Measurements from ENCODE around the gene PIP4P1.
"Not testable (repeated sequence)": the region's sequence is repeated elsewhere in the genome, so short reads cannot be mapped to it uniquely, and the experiment has no call there.

PIP4P1 gene

DNA sequence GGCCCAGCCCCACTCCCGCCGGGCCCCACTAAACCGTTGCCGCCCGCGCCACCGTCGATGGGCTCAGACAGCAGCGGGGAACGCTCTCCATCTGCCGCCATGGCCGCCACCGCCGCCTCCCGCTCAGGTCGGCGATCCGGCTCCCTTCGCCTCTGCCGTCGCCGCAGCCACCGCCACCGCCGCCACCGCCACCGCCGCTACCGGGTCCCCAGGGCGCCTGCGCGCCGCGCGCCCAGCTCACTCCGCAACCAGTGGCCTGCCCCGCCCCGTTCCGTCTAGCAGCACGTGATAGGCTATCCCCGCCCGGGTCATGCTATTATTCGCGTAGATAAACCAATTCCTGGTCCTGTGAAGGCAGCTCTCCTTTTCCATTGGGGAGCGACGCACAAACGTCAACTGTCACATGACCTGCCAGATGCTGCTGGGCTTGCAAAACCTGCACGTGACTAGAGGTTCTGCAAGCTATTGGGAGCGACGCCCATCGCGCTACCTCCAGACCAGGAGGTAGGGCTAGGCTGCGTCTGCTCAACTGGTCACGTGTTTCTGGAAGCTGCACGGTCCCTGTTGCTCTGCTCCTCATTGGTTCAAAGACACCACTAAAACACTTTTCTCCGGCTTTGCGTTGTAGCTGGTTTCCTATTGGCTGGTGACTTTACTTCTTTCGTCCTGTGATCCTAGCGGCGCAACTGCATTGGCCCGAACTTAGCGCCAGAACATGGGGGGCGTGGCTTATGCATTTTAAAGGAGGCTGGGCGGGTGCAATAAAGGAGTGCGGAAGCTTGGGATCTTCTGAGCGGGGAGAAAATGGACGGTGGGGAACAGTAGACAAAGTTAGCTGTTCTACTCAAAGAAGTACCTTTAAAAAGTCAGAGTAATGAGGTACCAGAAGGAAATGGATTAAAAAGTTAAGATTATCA is at the start of gene PIP4P1:
Gene PIP4P1 (minus strand): TSS at position 210 of the 917 bp plus-strand sequence. CDS start 109 bp downstream, at position 101.
- peak; percentile 96 for DNase-seq (ENCODE audit: low spot score)

GRCh38 chr14:20508367-20508766 is 47.1 kb upstream of the PIP4P1 start:
- no peak for DNase-seq (ENCODE audit: low spot score)

DNA sequence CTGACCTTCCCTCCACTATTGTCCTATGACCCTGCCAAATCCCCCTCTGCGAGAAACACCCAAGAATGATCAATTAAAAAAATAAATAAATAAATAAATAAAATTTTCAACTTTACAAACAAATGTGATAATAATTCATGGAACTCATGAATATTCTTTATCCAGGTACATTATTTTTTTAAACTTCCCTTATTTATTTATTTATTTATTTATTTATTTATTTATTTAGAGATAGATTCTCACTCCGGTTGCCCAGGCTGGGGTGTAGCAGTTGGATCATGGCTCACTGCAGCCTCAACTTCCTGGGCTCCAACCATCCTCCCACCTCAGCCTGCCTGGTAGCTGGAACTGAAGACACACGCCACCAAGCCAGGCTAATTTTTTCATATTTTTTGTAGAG is 46.3 kb upstream of the PIP4P1 start:
- DNase-seq (ENCODE audit: low spot score), result not testable (repeated sequence)

DNA sequence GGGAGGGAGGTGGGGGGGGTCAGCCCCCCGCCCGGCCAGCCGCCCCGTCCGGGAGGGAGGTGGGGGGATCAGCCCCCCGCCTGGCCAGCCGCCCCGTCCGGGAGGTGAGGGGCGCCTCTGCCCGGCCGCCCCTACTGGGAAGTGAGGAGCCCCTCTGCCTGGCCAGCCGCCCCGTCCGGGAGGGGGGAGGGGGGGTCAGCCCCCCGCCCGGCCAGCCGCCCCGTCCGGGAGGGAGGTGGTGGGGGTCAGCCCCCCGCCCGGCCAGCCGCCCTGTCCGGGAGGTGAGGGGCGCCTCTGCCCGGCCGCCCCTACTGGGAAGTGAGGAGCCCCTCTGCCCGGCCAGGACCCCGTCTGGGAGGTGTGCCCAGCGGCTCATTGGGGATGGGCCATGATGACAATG is 45.5 kb upstream of the PIP4P1 start:
- DNase-seq (ENCODE audit: low spot score), result not testable (repeated sequence)

- DNase-seq (ENCODE audit: low spot score), result not testable (repeated sequence)
These were observed 45.0 kb upstream of the PIP4P1 start for GRCh38 chr14:20506276-20506675.

GRCh38 chr14:20503898-20504297 is 42.7 kb upstream of the PIP4P1 start:
- no peak for DNase-seq (ENCODE audit: low spot score)

GRCh38 chr14:20501346-20501745 is 40.1 kb upstream of the PIP4P1 start:
- no peak for DNase-seq (ENCODE audit: low spot score)

DNA sequence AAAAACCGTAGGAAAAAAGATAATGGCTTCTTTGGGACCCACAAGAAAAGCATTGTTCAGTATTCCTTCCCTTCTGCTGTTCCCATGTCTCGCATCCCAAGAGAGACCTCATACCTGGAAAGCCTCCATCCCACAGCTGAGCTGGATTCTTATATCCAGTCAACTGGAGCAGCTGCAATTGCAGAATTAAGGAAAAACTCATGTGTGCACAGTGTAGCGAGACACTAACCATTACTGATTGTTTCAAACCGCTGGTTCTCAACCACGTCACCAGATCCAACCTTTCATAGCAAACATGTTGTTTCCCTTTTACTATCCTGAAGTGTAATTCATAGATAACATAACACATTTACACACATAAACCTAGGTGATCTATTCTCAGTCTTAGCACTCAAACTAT is 38.6 kb upstream of the PIP4P1 start:
- no peak for DNase-seq (ENCODE audit: low spot score)

- DNase-seq (ENCODE audit: low spot score), result no peak
These were observed 37.9 kb upstream of the PIP4P1 start for GRCh38 chr14:20499108-20499507.

GRCh38 chr14:20498622-20499021 is 37.4 kb upstream of the PIP4P1 start:
- no peak for DNase-seq (ENCODE audit: low spot score)

- peak; percentile 32 for DNase-seq (ENCODE audit: low spot score)
These were observed 33.9 kb upstream of the PIP4P1 start for GRCh38 chr14:20494935-20495766.

DNA sequence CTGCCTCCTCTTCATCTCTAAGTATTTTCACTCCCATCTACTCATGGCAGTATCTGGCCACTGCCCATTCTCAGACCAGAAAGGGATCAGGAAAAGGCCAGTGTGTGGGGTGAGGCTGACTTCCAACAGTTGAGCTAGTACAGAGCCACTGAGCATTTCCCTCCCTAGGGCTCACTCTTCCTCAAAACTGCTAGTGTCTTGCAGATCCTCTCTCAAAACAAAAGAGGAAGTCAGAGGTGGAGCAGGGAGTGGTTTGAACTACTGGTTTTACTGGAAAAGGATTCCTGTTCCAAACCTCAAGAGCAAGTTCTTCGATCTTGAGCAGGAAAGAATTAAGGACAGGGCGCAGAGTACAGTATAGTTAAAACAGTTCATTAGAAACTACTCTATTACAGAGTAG is 32.4 kb upstream of the PIP4P1 start:
- DNase-seq (ENCODE audit: low spot score), result no peak

DNA sequence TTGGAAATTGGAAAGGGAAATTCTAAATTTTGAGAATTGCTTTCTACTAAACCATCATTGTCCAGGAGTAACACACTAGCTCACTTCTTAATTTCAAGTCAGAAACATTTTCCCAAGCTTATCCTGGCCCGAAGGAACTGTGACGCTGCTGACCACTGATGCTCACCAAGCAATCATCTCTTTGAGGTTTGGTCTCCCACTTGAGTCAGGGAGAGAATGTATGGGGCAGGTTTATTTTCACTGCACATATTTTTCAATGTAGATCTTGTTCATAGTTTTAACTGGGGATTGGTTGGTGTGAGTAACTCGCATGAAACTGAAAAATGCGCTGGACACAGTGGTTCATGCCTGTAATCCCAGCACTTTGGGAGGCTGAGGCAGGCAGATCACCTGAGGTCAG is 31.3 kb upstream of the PIP4P1 start:
- DNase-seq (ENCODE audit: low spot score), result no peak

GRCh38 chr14:20490563-20490962 is 29.3 kb upstream of the PIP4P1 start:
- no peak for DNase-seq (ENCODE audit: low spot score)

- no peak for DNase-seq (ENCODE audit: low spot score)
These were observed 28.1 kb upstream of the PIP4P1 start for GRCh38 chr14:20489093-20489994.

GRCh38 chr14:20487396-20487725 is 26.1 kb upstream of the PIP4P1 start:
- DNase-seq (ENCODE audit: low spot score), result no peak

GRCh38 chr14:20486684-20487395 is 25.6 kb upstream of the PIP4P1 start:
- DNase-seq (ENCODE audit: low spot score), result no peak

GRCh38 chr14:20485900-20486299 is 24.7 kb upstream of the PIP4P1 start:
- no peak for DNase-seq (ENCODE audit: low spot score)

- no peak for DNase-seq (ENCODE audit: low spot score)
These were observed 21.1 kb upstream of the PIP4P1 start for GRCh38 chr14:20482382-20482781.

DNA sequence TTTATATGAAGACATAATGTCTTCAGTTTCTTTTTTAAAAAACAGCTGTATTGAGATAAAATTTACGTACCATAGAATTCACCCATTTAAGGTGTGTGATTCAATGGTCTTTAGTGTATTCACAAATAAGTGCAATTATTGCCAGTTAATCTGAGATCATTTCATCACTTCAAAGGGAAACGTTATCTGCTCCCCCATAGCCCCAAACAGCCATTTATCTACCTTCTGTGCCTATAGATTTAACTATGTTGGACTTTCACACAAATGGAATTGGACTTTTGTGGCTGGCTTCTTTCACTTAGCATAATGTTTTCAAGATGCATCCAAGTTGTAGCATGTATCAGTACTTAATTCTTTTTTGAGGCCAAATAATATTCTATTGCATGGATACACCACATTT is 17.7 kb upstream of the PIP4P1 start:
- no peak for DNase-seq (ENCODE audit: low spot score)

DNA sequence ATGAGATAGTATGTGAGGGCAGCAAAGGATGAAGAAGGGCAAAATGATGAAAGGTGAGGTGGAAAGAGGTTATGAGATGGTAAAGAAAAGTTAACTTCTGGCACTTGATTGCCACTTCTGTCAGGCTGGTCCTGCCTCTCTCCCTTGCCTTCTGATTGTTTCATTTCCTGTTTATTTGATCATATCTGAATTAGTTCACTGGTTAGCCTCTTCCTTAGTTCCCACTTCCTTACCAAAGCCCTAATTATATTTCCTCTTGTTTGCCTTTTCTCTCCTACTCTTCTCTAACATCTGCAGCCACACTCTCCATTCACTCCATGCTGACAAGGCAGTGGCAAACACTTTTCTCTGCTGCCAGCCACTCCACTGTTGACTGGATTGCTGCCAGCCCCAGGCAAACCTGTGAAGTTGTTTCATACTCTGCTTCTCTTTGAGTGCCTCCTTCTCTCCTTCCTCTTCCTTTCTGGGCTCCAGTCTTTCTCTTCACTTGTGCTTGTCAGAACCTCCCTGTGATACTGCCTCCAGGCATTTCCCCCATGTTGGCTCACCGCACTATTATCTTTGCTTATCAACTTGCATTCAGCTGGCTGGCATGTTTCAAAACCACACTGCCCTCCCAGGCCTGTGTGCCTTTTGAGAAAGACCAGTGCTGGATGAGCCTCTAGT is 16.1 kb upstream of the PIP4P1 start:
- no peak for DNase-seq (ENCODE audit: low spot score)

Measured in AG08396 (cell line).